ENCODE results near the gene OR2M3.

The OR2M3 gene, protein sequence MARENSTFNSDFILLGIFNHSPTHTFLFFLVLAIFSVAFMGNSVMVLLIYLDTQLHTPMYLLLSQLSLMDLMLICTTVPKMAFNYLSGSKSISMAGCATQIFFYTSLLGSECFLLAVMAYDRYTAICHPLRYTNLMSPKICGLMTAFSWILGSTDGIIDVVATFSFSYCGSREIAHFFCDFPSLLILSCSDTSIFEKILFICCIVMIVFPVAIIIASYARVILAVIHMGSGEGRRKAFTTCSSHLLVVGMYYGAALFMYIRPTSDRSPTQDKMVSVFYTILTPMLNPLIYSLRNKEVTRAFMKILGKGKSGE

GRCh38 chr1:248196965-248197364 lies at the start of gene OR2M3:
Gene OR2M3, plus strand, starts transcription at chr1:248197265. Its CDS starts 5,803 bp downstream, at chr1:248203068.
- Mint-ChIP-seq H3K9me3 (peaks cover 14% of the 10 kb centered on the region), H3K4me3 (no peak within 1 kb of the TSS), H3K27me3 (no peaks in the 10 kb centered on the region), H3K27ac (no peak within 1 kb of the TSS), H3K36me3 (ENCODE audit: low read depth) (no peaks in the 10 kb centered on the region), H3K4me1 (ENCODE audit: low read depth) (no peaks in the 10 kb centered on the region)
- no peak for DNase-seq

DNA sequence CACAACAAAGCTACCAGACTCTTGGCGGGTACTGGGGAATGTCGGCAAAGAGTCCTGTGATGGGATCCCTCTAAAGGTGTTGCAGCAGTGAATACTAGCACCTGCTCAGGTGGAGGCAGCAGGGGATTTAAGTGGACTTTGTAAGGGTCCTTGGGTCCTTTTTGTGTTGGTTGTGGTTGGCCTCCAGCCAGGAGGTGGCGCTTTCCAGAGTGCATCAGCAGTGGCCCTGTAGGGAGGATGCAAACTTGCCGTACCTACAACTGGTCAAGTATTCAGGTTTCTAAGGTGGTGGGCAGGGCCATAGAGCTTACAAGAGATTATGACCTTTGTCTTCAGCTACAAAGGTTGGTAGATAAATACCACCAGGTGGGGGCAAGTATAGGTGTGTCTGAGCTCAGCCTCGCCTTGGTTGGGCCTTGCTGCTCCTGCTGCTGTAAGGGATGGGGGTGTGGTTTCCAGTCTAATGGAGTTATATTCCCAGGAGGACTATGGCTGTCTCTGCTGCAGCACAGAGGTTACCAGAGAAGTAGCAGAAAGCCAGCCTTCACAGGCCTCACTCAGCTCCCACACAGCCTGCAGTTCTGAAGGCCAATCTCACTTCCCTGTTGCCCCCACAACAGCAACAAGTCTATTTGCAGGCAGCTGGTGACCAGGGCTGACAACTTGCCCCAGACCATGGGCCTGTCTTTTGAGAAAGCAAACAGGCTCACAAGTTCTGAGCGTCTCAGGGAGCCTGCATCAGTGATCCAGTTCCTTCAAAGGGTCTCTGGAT lies 44.8 kb upstream of the OR2M3 start:
- no peaks in the 10 kb centered on the region for H3K27me3 Mint-ChIP-seq
- H3K9me3 Mint-ChIP-seq: peaks cover 14% of the 10 kb centered on the region
- no peak for DNase-seq
- H3K27ac Mint-ChIP-seq: no peak overlapping the region
- H3K4me3 Mint-ChIP-seq: no peak overlapping the region
- no peaks in the 10 kb centered on the region for H3K36me3 Mint-ChIP-seq (ENCODE audit: low read depth)
- H3K4me1 Mint-ChIP-seq (ENCODE audit: low read depth): no peaks in the 10 kb centered on the region

- H3K4me3 Mint-ChIP-seq: no peak overlapping the region
- H3K36me3 Mint-ChIP-seq (ENCODE audit: low read depth): no peaks in the 10 kb centered on the region
- no peak overlapping the region for H3K27ac Mint-ChIP-seq
- no peaks in the 10 kb centered on the region for H3K27me3 Mint-ChIP-seq
- no peak for DNase-seq
- H3K4me1 Mint-ChIP-seq (ENCODE audit: low read depth): no peaks in the 10 kb centered on the region
- no peaks in the 10 kb centered on the region for H3K9me3 Mint-ChIP-seq
These were observed 41.1 kb upstream of the OR2M3 start for GRCh38 chr1:248155927-248156326.

GRCh38 chr1:248158758-248159157 lies 38.3 kb upstream of the OR2M3 start:
- Mint-ChIP-seq H3K36me3 (ENCODE audit: low read depth) (no peaks in the 10 kb centered on the region), H3K27me3 (no peaks in the 10 kb centered on the region), H3K27ac (no peak overlapping the region), H3K9me3 (no peaks in the 10 kb centered on the region), H3K4me1 (ENCODE audit: low read depth) (no peaks in the 10 kb centered on the region), H3K4me3 (no peak overlapping the region)
- DNase-seq: no peak

GRCh38 chr1:248164031-248164430 lies 33.0 kb upstream of the OR2M3 start:
- Mint-ChIP-seq H3K4me3 (no peak overlapping the region), H3K9me3 (no peaks in the 10 kb centered on the region), H3K27ac (no peak overlapping the region)

DNA sequence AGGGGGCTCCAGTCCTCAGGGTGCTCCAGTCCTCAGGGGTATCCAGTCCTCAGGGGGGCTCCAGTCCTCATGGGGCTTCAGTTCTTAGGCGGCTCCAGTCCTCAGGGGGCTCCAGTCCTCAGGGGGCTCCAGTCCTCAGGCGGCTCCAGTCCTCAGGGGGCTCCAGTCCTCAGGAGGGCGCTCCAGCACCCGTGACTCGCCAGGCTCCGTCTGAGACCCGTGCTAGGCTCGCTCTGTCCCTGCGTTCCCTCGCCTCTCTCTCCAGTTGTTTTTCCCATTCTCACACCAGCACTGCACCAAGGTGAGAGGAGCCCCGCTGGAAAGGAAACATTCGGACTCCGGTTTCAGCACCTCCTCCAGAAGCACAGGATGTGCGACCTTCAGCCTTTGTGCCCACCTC lies 31.9 kb upstream of the OR2M3 start:
- no peak overlapping the region for H3K27ac Mint-ChIP-seq
- H3K27me3 Mint-ChIP-seq: no peaks in the 10 kb centered on the region
- DNase-seq: no peak
- H3K36me3 Mint-ChIP-seq (ENCODE audit: low read depth): no peaks in the 10 kb centered on the region
- no peaks in the 10 kb centered on the region for H3K9me3 Mint-ChIP-seq
- no peak overlapping the region for H3K4me3 Mint-ChIP-seq
- no peaks in the 10 kb centered on the region for H3K4me1 Mint-ChIP-seq (ENCODE audit: low read depth)

More at GRCh38 chr1:248164031-248164430, 33.0 kb upstream of the OR2M3 start:
- no peak for DNase-seq
- no peaks in the 10 kb centered on the region for H3K27me3 Mint-ChIP-seq
- no peaks in the 10 kb centered on the region for H3K36me3 Mint-ChIP-seq (ENCODE audit: low read depth)
- no peaks in the 10 kb centered on the region for H3K4me1 Mint-ChIP-seq (ENCODE audit: low read depth)

GRCh38 chr1:248174521-248174920 lies 22.5 kb upstream of the OR2M3 start, which contains the start of gene OR2M2:
Gene OR2M2, plus strand, starts transcription at chr1:248174821. Its CDS starts 5,165 bp downstream, at chr1:248179986.
- Mint-ChIP-seq H3K4me1 (ENCODE audit: low read depth) (no peaks in the 10 kb centered on the region), H3K27me3 (no peaks in the 10 kb centered on the region), H3K9me3 (peaks cover 2% of the 10 kb centered on the region), H3K4me3 (no peak within 1 kb of the TSS), H3K36me3 (ENCODE audit: low read depth) (no peaks in the 10 kb centered on the region), H3K27ac (no peak within 1 kb of the TSS)
- no peak for DNase-seq

GRCh38 chr1:248183996-248184395 lies 13.1 kb upstream of the OR2M3 start:
- no peak for DNase-seq
- no peaks in the 10 kb centered on the region for H3K36me3 Mint-ChIP-seq (ENCODE audit: low read depth)
- H3K9me3 Mint-ChIP-seq: no peaks in the 10 kb centered on the region
- H3K27me3 Mint-ChIP-seq: peaks cover 6% of the 10 kb centered on the region
- no peaks in the 10 kb centered on the region for H3K4me1 Mint-ChIP-seq (ENCODE audit: low read depth)
- no peak overlapping the region for H3K27ac Mint-ChIP-seq
- no peak overlapping the region for H3K4me3 Mint-ChIP-seq

- no peak overlapping the region for H3K27ac Mint-ChIP-seq
- H3K9me3 Mint-ChIP-seq: peaks cover 3% of the 10 kb centered on the region
- H3K4me1 Mint-ChIP-seq (ENCODE audit: low read depth): no peaks in the 10 kb centered on the region
- DNase-seq: no peak
- no peak overlapping the region for H3K4me3 Mint-ChIP-seq
- H3K27me3 Mint-ChIP-seq: peaks cover 6% of the 10 kb centered on the region
- H3K36me3 Mint-ChIP-seq (ENCODE audit: low read depth): no peaks in the 10 kb centered on the region
These were observed 9.7 kb upstream of the OR2M3 start for GRCh38 chr1:248187363-248187762.

DNA sequence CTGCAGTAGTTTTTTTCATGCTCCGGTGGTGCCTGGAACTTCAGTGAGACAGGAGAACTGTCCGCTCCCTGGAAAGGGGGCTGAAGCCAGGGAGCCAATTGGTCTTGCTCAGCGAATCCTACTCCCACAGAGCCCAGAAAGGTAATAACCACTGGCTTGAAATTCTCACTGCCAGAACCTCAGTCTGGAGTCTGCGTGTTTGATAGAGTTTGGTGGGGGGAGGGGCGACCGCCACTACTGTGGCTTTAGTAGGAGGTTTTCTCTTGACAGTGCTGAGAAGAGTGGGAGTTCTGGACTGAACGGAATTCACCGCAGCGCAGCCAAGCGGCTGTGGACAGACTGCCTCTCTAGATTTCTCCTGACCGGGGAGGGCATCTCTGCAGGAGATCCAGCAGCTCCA lies 8.0 kb upstream of the OR2M3 start:
- Mint-ChIP-seq H3K9me3 (peaks cover 11% of the 10 kb centered on the region), H3K4me1 (ENCODE audit: low read depth) (no peaks in the 10 kb centered on the region), H3K27ac (no peak overlapping the region), H3K4me3 (no peak overlapping the region), H3K36me3 (ENCODE audit: low read depth) (no peaks in the 10 kb centered on the region), H3K27me3 (peaks cover 6% of the 10 kb centered on the region)
- DNase-seq: no peak

GRCh38 chr1:248194117-248194516 lies 2.9 kb upstream of the OR2M3 start:
- H3K27me3 Mint-ChIP-seq: no peaks in the 10 kb centered on the region

GRCh38 chr1:248215880-248216279 lies 18.8 kb downstream of the OR2M3 start:
- DNase-seq: no peak
- no peak overlapping the region for H3K27ac Mint-ChIP-seq
- no peaks in the 10 kb centered on the region for H3K27me3 Mint-ChIP-seq
- no peak overlapping the region for H3K4me3 Mint-ChIP-seq
- no peaks in the 10 kb centered on the region for H3K4me1 Mint-ChIP-seq (ENCODE audit: low read depth)
- H3K36me3 Mint-ChIP-seq (ENCODE audit: low read depth): no peaks in the 10 kb centered on the region
- peaks cover 3% of the 10 kb centered on the region for H3K9me3 Mint-ChIP-seq

More at GRCh38 chr1:248194117-248194516, 2.9 kb upstream of the OR2M3 start:
- Mint-ChIP-seq H3K4me3 (no peak overlapping the region), H3K27ac (no peak overlapping the region), H3K9me3 (peaks cover 17% of the 10 kb centered on the region), H3K4me1 (ENCODE audit: low read depth) (no peaks in the 10 kb centered on the region), H3K36me3 (ENCODE audit: low read depth) (no peaks in the 10 kb centered on the region)
- DNase-seq: no peak

GRCh38 chr1:248225537-248225936 lies 28.5 kb downstream of the OR2M3 start:
- Mint-ChIP-seq H3K27ac (no peak overlapping the region), H3K27me3 (no peaks in the 10 kb centered on the region), H3K36me3 (ENCODE audit: low read depth) (no peaks in the 10 kb centered on the region), H3K9me3 (peaks cover 4% of the 10 kb centered on the region), H3K4me3 (no peak overlapping the region), H3K4me1 (ENCODE audit: low read depth) (no peaks in the 10 kb centered on the region)
- no peak for DNase-seq

- H3K27ac Mint-ChIP-seq: no peak overlapping the region
- no peaks in the 10 kb centered on the region for H3K36me3 Mint-ChIP-seq (ENCODE audit: low read depth)
- peaks cover 4% of the 10 kb centered on the region for H3K9me3 Mint-ChIP-seq
- no peak for DNase-seq
- no peaks in the 10 kb centered on the region for H3K27me3 Mint-ChIP-seq
- H3K4me3 Mint-ChIP-seq: no peak overlapping the region
- H3K4me1 Mint-ChIP-seq (ENCODE audit: low read depth): no peaks in the 10 kb centered on the region
These were observed 32.4 kb downstream of the OR2M3 start for GRCh38 chr1:248229360-248229908.

GRCh38 chr1:248231117-248231516 lies 34.1 kb downstream of the OR2M3 start, which contains the start of gene OR2M4:
Gene OR2M4, plus strand, starts transcription at chr1:248231417. Its CDS starts 7,512 bp downstream, at chr1:248238929.
- Mint-ChIP-seq H3K9me3 (peaks cover 2% of the 10 kb centered on the region), H3K27me3 (no peaks in the 10 kb centered on the region)

More at GRCh38 chr1:248231117-248231516, 34.1 kb downstream of the OR2M3 start, which contains the start of gene OR2M4:
- DNase-seq: no peak
- H3K4me1 Mint-ChIP-seq (ENCODE audit: low read depth): no peaks in the 10 kb centered on the region
- H3K36me3 Mint-ChIP-seq (ENCODE audit: low read depth): no peaks in the 10 kb centered on the region
- no peak within 1 kb of the TSS for H3K27ac Mint-ChIP-seq
- no peak within 1 kb of the TSS for H3K4me3 Mint-ChIP-seq
